Measurements from ENCODE around the gene MRPL22.

- TF ChIP-seq POLR2AphosphoS5 (IDR thresholded peaks at IDR 0.05): no peak
- TF ChIP-seq CTCF (IDR thresholded peaks at IDR 0.05): no peak
These were observed 500 bp upstream of the MRPL22 start for GRCh38 chr5:154940375-154940771.

Data from transverse colon (tissue), 4 donors.